ENCODE data around the gene HPCAL1. TPM values are rescaled to one million over a fixed set of nuclear protein-coding genes. Genes with fewer than 3 reads are reported as not detected.
A peak's percentile ranks its signal among the peaks of the same experiment; 100 is the strongest.

HPCAL1 gene
- total and polyA plus RNA-seq, 8 donors = 14.0 to 571 (median 85.4) TPM

DNA sequence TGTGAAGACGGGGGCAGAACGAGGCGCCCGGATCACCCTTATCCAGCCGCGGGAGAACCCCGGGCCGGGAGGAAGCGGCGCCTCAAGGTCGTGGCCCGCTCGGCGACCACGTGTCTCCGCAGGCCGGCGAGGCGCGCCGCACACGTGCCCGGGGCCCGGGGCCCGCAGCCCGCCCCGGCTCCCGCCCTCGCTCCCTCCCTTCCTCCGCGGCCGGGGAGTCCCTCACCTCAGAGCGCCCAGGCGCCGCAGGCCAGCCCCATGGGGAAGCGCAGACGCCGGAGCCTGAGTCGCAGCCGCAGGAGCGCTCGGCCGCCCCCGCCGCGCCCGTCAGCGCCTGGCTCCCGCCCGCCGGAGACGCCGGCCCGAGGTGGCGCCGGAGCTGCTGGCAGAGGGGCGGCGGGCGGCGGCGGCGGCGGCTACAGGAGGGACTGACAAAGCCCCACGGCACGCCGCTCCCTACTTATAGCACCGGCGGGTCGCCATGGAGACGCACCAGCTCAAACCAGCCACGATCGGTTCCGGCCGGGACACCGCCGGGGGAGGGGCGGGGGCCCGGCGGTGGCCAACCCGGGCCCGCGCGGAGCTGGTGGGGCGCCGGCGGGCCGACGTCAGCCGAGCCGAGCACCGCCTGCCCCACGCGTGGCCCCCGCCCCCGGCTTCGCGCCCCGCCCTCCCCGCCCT lies 145.3 kb downstream of the HPCAL1 start, which contains the start of gene ODC1:
Gene ODC1, minus strand, starts transcription at position 433 of the 681 bp plus-strand sequence. CDS start 3,295 bp downstream, outside the sequence.
- DNase-seq = peak; percentile 97 to 98
- Histone ChIP-seq H3K27ac (peak within 1 kb of the TSS; percentile 92 to 99 (median 98)), H3K4me3 (peak within 1 kb of the TSS; percentile 65 to 70 (median 68)), H3K9me3 (no peaks in the 10 kb centered on the region), H3K27me3 (no peaks in the 10 kb centered on the region), H3K4me1 (peaks cover 32 to 75% (median 55%) of the 10 kb centered on the region in 4 donors), H3K36me3 (peaks cover 10 to 19% (median 18%) of the 10 kb centered on the region in 4 donors)
- WGBS, 5 donors = 0 to 10% (median 1%) methylated on average over 3 to 98 of the region's 99 CpGs
- intact Hi-C loops (cut with DNase I; ENCODE audit: low total_unique reads) = loop anchor here (10.0 kb wide), 1 partner anchor 227 kb away; no protein-coding TSS in a partner anchor
- TF ChIP-seq POLR2A (IDR thresholded peaks at IDR 0.05) = no peak
- no peak for TF ChIP-seq EP300 (IDR thresholded peaks at IDR 0.05)
- peak; percentile 37 to 73 (median 65) for TF ChIP-seq POLR2AphosphoS5 (IDR thresholded peaks at IDR 0.05)

DNA sequence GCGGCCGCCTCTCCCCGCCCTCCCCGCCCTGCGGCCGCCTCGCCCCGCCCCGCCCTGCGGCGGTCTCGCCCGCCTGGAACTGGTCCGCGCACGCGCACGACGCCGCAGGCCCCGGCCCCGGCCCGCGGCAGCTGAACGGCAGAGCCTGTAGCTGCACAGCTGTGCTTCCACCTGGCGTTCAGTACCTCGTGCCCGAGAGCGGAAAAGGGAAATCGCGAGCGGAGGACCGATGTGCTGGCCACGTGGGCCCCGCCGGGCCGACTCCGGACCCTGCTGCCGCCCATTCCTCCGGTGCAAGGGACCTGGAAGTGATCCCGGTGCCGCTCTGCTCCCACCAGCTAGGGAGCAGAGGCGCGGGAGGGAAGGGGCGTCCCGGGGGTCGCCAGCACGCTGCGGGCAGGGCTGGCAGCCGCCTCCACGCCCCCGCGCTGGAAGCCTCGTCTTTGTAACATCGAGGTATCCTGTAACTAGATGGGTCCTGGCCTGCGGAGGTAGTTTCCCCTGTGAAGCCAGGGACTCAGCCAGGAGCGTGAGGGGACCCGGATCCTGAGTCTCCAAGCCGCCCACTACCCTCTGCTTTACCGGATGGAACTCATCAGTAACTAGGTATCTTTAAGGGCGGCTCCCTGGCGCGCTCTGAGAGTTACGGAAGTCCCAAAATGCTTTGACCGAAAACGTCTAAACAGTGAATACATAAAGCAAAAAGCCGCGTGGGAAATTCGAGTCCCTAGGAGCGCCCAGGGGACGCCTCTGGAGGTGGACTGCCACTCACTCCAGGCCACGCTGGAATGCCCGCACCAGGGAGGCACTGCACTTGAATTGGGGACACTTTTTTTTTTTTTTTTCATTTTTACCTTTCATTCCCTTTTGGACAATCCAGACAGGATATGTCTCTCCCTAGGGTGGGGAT lies 146.1 kb downstream of the HPCAL1 start:
- no peaks in the 10 kb centered on the region for H3K27me3 ChIP-seq
- 1% methylated on average over 16 to 73 of the region's 73 CpGs for WGBS, 5 donors
- H3K36me3 ChIP-seq = peaks cover 8 to 11% (median 10%) of the 10 kb centered on the region in 4 donors
- no peaks in the 10 kb centered on the region for H3K9me3 ChIP-seq
- TF ChIP-seq POLR2AphosphoS5 (IDR thresholded peaks at IDR 0.05) (peak; percentile 73 to 95 (median 95)), POLR2A (IDR thresholded peaks at IDR 0.05) (no peak)
- TF ChIP-seq, protein P1, sequence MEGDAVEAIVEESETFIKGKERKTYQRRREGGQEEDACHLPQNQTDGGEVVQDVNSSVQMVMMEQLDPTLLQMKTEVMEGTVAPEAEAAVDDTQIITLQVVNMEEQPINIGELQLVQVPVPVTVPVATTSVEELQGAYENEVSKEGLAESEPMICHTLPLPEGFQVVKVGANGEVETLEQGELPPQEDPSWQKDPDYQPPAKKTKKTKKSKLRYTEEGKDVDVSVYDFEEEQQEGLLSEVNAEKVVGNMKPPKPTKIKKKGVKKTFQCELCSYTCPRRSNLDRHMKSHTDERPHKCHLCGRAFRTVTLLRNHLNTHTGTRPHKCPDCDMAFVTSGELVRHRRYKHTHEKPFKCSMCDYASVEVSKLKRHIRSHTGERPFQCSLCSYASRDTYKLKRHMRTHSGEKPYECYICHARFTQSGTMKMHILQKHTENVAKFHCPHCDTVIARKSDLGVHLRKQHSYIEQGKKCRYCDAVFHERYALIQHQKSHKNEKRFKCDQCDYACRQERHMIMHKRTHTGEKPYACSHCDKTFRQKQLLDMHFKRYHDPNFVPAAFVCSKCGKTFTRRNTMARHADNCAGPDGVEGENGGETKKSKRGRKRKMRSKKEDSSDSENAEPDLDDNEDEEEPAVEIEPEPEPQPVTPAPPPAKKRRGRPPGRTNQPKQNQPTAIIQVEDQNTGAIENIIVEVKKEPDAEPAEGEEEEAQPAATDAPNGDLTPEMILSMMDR (IDR thresholded peaks at IDR 0.05) = peak in 1 of 7 experiments; percentile 7
- H3K4me3 ChIP-seq = peak overlapping the region; percentile 62 to 70 (median 66)
- intact Hi-C loops (cut with DNase I; ENCODE audit: low total_unique reads) = loop anchor here (10.0 kb wide), 1 partner anchor 226 kb away; no protein-coding TSS in a partner anchor
- H3K4me1 ChIP-seq = peaks cover 32 to 83% (median 62%) of the 10 kb centered on the region in 4 donors
- peak in 1 of 2 donors; percentile 94 for DNase-seq
- H3K27ac ChIP-seq = peak overlapping the region; percentile 92 to 99 (median 95)

DNA sequence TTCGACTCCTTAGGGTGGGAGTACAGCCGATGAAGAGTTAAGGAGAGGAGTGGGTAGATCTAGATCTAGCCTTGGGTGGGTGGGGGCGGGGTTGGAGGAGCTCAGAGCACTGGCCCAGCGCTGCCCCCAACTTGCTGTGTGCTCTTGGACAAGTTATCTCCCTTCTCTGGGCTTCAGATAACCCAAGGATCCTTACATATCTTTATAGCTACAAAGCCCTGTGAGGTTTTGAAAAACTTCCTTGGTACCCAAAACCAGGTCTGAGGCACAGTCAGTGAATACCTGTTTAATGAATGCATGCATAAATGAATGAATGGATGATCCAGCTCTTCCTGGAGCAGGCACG lies 146.8 kb downstream of the HPCAL1 start:
- peaks cover 3 to 5% (median 4%) of the 10 kb centered on the region in 4 donors for H3K36me3 ChIP-seq
- 31 to 45% (median 33%) methylated on average over 5 of the region's 5 CpGs for WGBS, 5 donors
- H3K9me3 ChIP-seq = no peaks in the 10 kb centered on the region
- TF ChIP-seq EP300 (IDR thresholded peaks at IDR 0.05) (no peak), POLR2AphosphoS5 (IDR thresholded peaks at IDR 0.05) (no peak), POLR2A (IDR thresholded peaks at IDR 0.05) (no peak)
- TF ChIP-seq, protein P1 (IDR thresholded peaks at IDR 0.05) = no peak
- H3K4me1 ChIP-seq = peaks cover 35 to 88% (median 67%) of the 10 kb centered on the region in 4 donors
- H3K4me3 ChIP-seq = peak overlapping the region; percentile 62 to 70 (median 66)
- H3K27me3 ChIP-seq = no peaks in the 10 kb centered on the region
- H3K27ac ChIP-seq = peak overlapping the region in 4 of 5 donors; percentile 92 to 99 (median 96)
- no peak for DNase-seq
- intact Hi-C loops (cut with DNase I; ENCODE audit: low total_unique reads) = loop anchor here (10.0 kb wide), 1 partner anchor 225 kb away; no protein-coding TSS in a partner anchor

DNA sequence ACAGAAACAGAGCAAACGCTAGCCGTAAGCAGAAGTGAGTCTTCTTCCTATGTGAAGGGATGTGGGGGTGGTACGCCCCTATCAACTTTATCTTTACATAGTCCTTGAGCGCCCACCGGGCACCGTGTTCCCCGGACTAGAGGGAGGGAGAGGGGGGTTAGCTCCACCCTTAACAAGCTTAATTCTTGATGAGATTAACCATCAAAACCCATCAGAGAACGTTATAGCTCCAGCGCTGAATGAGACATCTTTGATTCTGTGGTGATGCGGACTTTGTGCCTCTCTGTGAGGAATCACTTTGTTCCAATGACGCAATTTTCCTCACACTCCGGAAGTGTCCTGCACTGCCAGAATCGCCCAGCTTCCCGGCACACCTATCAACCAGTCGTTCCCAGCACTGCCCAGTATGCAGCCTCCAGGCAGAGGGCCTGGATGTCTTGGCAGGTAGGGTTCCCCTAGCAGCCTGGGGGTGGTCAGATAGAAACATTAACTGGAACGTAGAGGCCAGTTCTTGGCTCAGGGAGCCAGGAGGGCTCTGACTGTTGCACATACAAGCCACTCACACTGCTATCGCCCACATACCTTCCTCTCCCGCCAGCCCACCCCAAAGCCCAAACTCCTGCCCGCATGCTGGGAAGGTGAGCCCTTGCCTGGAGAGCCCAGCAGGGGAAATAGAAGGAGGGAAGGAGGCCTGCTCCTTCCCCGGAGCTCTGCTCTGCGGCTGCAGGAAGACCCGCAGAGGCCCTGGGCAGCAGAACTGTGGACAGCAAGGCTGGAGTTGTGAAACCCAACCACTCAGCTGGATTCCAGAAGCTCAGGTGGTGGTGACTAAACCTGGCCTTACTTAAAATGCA lies 147.4 kb downstream of the HPCAL1 start:
- Histone ChIP-seq H3K9me3 (no peaks in the 10 kb centered on the region), H3K36me3 (no peaks in the 10 kb centered on the region), H3K27ac (peak overlapping the region; percentile 12 to 99 (median 95)), H3K4me1 (peaks cover 37 to 87% (median 68%) of the 10 kb centered on the region in 4 donors), H3K27me3 (no peaks in the 10 kb centered on the region), H3K4me3 (peak overlapping the region in 2 of 4 donors; percentile 65 to 70)
- peak; percentile 65 to 76 for DNase-seq
- 61 to 72% (median 65%) methylated on average over 21 to 22 of the region's 22 CpGs for WGBS, 5 donors
- intact Hi-C loops (cut with DNase I; ENCODE audit: low total_unique reads) = loop anchor here (10.0 kb wide), 1 partner anchor 225 kb away; no protein-coding TSS in a partner anchor
- TF ChIP-seq, protein P1 (IDR thresholded peaks at IDR 0.05) = no peak
- TF ChIP-seq POLR2A (IDR thresholded peaks at IDR 0.05) (no peak), EP300 (IDR thresholded peaks at IDR 0.05) (no peak), POLR2AphosphoS5 (IDR thresholded peaks at IDR 0.05) (peak in 2 of 3 donors; percentile 48 to 65)
